Measurements from ENCODE around the gene MAP1LC3B2. TPM values are rescaled to one million over a fixed set of nuclear protein-coding genes. Genes with fewer than 3 reads are reported as not detected.

Gene MAP1LC3B2
- total and polyA plus RNA-seq, 2 experiments from 2014 or later = 3.3 TPM; not detected in 1

GRCh38 chr12:116610971-116611541, 51.9 kb downstream of the MAP1LC3B2 start:
- 81% methylated on average over 11 of the region's 11 CpGs for WGBS (ENCODE audit: low lambda C conversion rate, missing lambda C conversion rate)
- H4K20me1 ChIP-seq (ENCODE audit: insufficient read depth, poor library complexity, severe bottlenecking) = no peaks in the 10 kb centered on the region
- TF ChIP-seq CTCF (IDR thresholded peaks at IDR 0.05; ENCODE audit: poor library complexity) (no peak), EZH2 (IDR thresholded peaks at IDR 0.05; ENCODE audit: borderline replicate concordance) (no peak), EZH2phosphoT487 (IDR thresholded peaks at IDR 0.05; ENCODE audit: low read depth, severe bottlenecking, unreplicated experiment) (no peak)

GRCh38 chr12:116612436-116612835, 53.3 kb downstream of the MAP1LC3B2 start:
- no peaks in the 10 kb centered on the region for H3K27me3 ChIP-seq
- H3K36me3 ChIP-seq (replicated peaks; ENCODE audit: insufficient read depth, low read depth) = no peaks in the 10 kb centered on the region
- WGBS (ENCODE audit: low lambda C conversion rate, missing lambda C conversion rate) = 93% methylated on average over 6 of the region's 6 CpGs
- no peak overlapping the region for H3K4me2 ChIP-seq
- no peak overlapping the region for H3K27ac ChIP-seq
- no peak for DNase-seq (ENCODE audit: low spot score)
- H4K20me1 ChIP-seq (ENCODE audit: insufficient read depth, poor library complexity, severe bottlenecking) = no peaks in the 10 kb centered on the region
- H3K79me2 ChIP-seq = no peaks in the 10 kb centered on the region
- H3K9me2 ChIP-seq (replicated peaks; ENCODE audit: insufficient read depth) = no peaks in the 10 kb centered on the region
- H3K4me1 ChIP-seq (ENCODE audit: insufficient read depth) = no peaks in the 10 kb centered on the region
- no peaks in the 10 kb centered on the region for H3K9me3 ChIP-seq (ENCODE audit: low read depth)
- no peak overlapping the region for H3K4me3 ChIP-seq
- no peak overlapping the region for H2AFZ ChIP-seq
- no peak for TF ChIP-seq EZH2phosphoT487 (IDR thresholded peaks at IDR 0.05; ENCODE audit: low read depth, severe bottlenecking, unreplicated experiment)
- no peak for TF ChIP-seq EZH2 (IDR thresholded peaks at IDR 0.05; ENCODE audit: borderline replicate concordance)
- no peak for TF ChIP-seq CTCF (IDR thresholded peaks at IDR 0.05; ENCODE audit: poor library complexity)

More at GRCh38 chr12:116610971-116611541, 51.9 kb downstream of the MAP1LC3B2 start:
- no peaks in the 10 kb centered on the region for H3K9me2 ChIP-seq (replicated peaks; ENCODE audit: insufficient read depth)
- H3K4me3 ChIP-seq = no peak overlapping the region
- DNase-seq (ENCODE audit: low spot score) = no peak
- no peaks in the 10 kb centered on the region for H3K4me1 ChIP-seq (ENCODE audit: insufficient read depth)
- no peaks in the 10 kb centered on the region for H3K79me2 ChIP-seq
- no peak overlapping the region for H2AFZ ChIP-seq
- H3K36me3 ChIP-seq (replicated peaks; ENCODE audit: insufficient read depth, low read depth) = no peaks in the 10 kb centered on the region
- no peaks in the 10 kb centered on the region for H3K27me3 ChIP-seq
- H3K4me2 ChIP-seq = no peak overlapping the region
- no peaks in the 10 kb centered on the region for H3K9me3 ChIP-seq (ENCODE audit: low read depth)
- H3K27ac ChIP-seq = no peak overlapping the region

GRCh38 chr12:116613256-116613655, 54.1 kb downstream of the MAP1LC3B2 start:
- no peaks in the 10 kb centered on the region for H3K4me1 ChIP-seq (ENCODE audit: insufficient read depth)
- H3K4me2 ChIP-seq = no peak overlapping the region
- no peak for DNase-seq (ENCODE audit: low spot score)
- 76% methylated on average over 8 of the region's 8 CpGs for WGBS (ENCODE audit: low lambda C conversion rate, missing lambda C conversion rate)
- H3K36me3 ChIP-seq (replicated peaks; ENCODE audit: insufficient read depth, low read depth) = no peaks in the 10 kb centered on the region
- H2AFZ ChIP-seq = no peak overlapping the region
- no peaks in the 10 kb centered on the region for H3K79me2 ChIP-seq
- H3K9me3 ChIP-seq (ENCODE audit: low read depth) = no peaks in the 10 kb centered on the region
- no peak for TF ChIP-seq EZH2 (IDR thresholded peaks at IDR 0.05; ENCODE audit: borderline replicate concordance)
- no peak for TF ChIP-seq CTCF (IDR thresholded peaks at IDR 0.05; ENCODE audit: poor library complexity)
- TF ChIP-seq EZH2phosphoT487 (IDR thresholded peaks at IDR 0.05; ENCODE audit: low read depth, severe bottlenecking, unreplicated experiment) = no peak
- no peak overlapping the region for H3K4me3 ChIP-seq
- no peaks in the 10 kb centered on the region for H3K9me2 ChIP-seq (replicated peaks; ENCODE audit: insufficient read depth)
- H4K20me1 ChIP-seq (ENCODE audit: insufficient read depth, poor library complexity, severe bottlenecking) = no peaks in the 10 kb centered on the region
- H3K27ac ChIP-seq = no peak overlapping the region
- H3K27me3 ChIP-seq = no peaks in the 10 kb centered on the region

All from hepatocyte (in vitro differentiated cells).